Raji (cell line): Measurements from ENCODE around the gene SNX5.

ENCODE experiments used
- POLR2A ChIP-seq: IDR thresholded peaks from 2 replicates; pipeline ENCODE4 v1.6.1; 2011; ENCODE audit warnings: low read depth, low read length, control low read depth; ENCODE audit not compliant: insufficient read depth

Gene SNX5

GRCh38 chr20:17925141-17925939 lies 43.3 kb downstream of the SNX5 start:
- TF ChIP-seq POLR2A: no peak

GRCh38 chr20:17921774-17922173 lies 46.8 kb downstream of the SNX5 start:
- no peak for TF ChIP-seq POLR2A

- no peak for TF ChIP-seq POLR2A
Measured at GRCh38 chr20:17919149-17919548, 49.4 kb downstream of the SNX5 start.

DNA sequence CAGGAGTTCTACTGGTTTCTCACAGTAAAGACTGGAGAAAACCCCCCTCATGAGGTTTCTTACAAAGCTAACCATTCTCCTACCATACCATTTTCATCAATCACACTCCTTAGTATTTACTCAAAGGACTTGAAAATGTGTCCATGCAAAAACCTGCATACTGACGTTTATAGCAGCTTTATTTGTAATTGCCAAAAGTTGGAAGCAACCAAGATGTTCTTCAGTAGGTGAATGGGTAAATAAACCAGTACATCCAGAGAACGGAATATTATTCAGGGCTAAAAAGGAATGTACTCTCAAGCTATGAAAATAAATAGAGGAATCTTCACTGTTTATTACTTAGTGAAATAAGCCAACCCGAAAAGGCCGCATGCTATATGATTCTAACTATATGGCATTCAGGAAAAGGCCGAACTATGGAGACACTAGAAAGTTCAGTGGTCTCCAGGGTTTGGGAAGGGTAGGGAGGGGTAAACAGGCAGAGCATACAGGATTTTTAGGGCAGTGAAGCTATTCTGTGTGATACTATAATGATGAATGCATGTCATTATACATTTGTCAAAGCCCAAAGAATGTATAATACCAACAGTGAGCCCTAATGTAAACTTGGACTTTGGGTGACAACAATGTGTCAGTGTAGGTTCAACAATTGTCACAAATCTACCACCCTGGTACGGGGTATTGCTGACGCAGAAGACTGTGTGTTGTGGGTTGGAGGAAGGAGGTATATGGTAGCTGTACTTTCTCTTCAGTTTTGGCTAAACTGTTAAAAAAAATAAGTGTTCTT lies 50.6 kb downstream of the SNX5 start:
- TF ChIP-seq POLR2A: no peak

- no peak for TF ChIP-seq POLR2A
Measured at GRCh38 chr20:17916433-17916891, 52.1 kb downstream of the SNX5 start.

DNA sequence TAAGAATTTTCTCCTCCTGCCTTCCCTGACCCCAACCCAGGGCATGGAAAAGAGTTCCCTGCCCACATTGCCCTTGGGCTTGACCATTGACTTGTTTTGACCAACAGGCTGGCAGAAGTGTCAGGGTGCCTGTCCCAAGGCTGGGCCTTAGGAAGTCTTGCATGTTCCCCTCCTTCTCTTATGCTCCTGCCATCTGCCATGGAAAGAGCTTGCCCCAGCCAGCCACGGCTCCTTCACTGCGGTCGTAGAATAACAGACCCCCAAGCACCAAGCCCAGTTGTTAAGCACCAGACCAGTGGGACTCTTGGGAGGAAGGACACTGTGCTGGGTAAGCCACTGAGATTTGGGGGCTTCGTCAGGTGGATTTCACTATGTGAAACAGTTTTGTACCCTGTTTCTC lies 53.6 kb downstream of the SNX5 start:
- no peak for TF ChIP-seq POLR2A

DNA sequence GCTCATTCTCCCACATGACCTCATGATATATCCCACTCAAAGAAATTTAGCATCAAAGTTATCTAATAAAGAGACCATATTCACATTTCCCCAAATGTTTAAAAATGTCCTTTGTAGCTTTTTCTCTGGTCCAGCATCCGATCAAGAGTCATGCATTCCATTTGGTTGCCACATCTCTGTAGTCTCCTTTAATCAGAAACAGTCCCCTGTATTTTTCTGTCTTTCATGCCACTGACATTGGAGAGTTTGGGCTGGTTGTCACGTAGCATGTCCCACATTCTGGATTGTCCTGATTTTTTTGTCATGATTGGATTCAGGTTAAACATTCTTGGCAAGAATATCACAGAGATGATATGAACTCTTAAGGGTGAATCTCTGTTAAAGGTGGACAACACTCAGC lies 55.7 kb downstream of the SNX5 start:
- TF ChIP-seq POLR2A: no peak

- no peak for TF ChIP-seq POLR2A
Measured at GRCh38 chr20:17911927-17912326, 56.7 kb downstream of the SNX5 start.

DNA sequence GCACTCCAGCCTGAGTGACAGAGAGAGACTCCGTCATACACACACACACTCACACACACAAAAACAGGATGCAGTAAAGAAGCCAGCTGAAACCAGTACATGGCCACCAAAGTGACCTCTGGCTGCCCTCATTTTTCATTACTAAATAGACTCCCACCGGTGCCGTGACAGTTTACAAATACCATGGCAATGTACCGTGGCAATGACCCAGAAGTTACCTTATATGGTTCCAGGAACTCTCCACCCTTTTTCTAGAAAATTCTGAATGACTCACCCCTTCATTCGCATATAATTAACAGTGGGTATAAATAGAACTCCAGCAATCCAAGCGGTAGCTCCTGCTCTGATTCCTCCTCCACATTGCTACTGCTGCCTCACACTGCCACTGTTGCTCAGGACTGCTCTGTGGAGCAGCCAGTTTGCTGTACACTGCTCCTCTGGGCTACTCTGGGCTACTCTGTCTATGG lies 57.7 kb downstream of the SNX5 start:
- TF ChIP-seq POLR2A: no peak

GRCh38 chr20:17909869-17910321 lies 58.7 kb downstream of the SNX5 start:
- TF ChIP-seq POLR2A: no peak

- no peak for TF ChIP-seq POLR2A
Measured at GRCh38 chr20:17905544-17905943, 63.0 kb downstream of the SNX5 start.

GRCh38 chr20:17904027-17904426 lies 64.6 kb downstream of the SNX5 start:
- TF ChIP-seq POLR2A: peak; percentile 24; the same call in 1 of the 2 replicates

GRCh38 chr20:17902531-17903083 lies 66.0 kb downstream of the SNX5 start:
- no peak for TF ChIP-seq POLR2A

GRCh38 chr20:17901971-17902370 lies 66.6 kb downstream of the SNX5 start:
- TF ChIP-seq POLR2A: no peak

- TF ChIP-seq POLR2A: no peak
Measured at GRCh38 chr20:17898548-17898994, 70.0 kb downstream of the SNX5 start.

DNA sequence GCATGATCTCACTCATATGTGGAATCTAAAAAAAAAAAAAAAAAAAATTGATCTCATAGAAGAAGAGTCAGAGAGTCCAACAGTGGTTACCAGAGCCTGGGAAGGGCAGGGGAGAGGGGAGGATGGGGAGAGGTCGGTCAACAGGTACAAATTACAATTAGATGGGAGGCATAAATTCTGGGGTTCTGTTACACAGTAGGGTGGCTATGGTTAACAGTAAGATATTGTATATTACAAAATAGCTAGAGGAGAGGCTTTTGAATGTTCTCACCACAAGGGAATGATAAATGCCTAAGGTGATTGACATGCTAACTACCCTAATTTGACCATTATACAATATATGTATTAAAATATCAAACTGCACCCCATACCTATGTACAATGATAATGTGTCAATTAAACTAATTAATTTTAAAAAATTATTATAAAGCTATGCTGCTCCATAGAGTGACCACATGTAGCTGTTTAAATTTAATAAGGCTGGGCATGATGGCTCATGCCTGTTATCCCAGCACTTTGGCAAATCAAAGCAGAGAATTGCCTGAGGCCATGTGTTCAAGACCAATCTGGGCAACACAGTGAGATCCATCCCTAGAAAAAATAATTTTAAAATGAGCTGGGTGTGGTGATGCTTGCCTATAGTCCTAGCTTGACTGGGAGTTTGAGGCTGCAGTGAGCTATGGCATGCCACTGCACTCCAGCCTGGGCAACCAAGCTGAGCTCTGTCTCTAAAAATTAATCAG lies 70.9 kb downstream of the SNX5 start:
- no peak for TF ChIP-seq POLR2A
